ENCODE data around the gene QKI. TPM values are rescaled to one million over a fixed set of nuclear protein-coding genes. Genes with fewer than 3 reads are reported as not detected.

Gene QKI
- total RNA-seq, 4 donors from 2014 or later, result 283 to 425 (median 344) TPM

- H3K4me1 ChIP-seq, result peaks cover 43 to 51% of the 10 kb centered on the region in 2 donors
These were observed 93.4 kb downstream of the QKI start for GRCh38 chr6:163507965-163508364.

DNA sequence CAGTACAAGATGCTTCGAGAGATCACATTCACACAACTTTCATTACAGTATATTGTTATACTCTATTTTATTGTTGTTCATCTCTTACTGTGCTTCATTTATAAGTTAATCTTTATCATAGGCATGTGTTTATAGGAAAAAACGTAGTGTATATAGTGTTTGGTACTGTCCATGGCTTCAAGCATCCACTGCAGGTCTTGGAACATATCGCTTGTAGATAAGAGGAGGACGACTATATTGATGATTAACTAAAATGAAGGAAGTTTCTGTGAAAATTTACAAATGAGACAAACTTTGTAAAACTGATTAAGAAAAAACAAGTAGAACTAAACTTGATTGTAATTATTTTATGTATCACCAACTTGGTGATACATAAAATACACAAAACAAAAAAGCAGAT is 98.5 kb downstream of the QKI start:
- no peaks in the 10 kb centered on the region for H3K27me3 ChIP-seq
- no peak for ATAC-seq
- TF ChIP-seq, protein P1, sequence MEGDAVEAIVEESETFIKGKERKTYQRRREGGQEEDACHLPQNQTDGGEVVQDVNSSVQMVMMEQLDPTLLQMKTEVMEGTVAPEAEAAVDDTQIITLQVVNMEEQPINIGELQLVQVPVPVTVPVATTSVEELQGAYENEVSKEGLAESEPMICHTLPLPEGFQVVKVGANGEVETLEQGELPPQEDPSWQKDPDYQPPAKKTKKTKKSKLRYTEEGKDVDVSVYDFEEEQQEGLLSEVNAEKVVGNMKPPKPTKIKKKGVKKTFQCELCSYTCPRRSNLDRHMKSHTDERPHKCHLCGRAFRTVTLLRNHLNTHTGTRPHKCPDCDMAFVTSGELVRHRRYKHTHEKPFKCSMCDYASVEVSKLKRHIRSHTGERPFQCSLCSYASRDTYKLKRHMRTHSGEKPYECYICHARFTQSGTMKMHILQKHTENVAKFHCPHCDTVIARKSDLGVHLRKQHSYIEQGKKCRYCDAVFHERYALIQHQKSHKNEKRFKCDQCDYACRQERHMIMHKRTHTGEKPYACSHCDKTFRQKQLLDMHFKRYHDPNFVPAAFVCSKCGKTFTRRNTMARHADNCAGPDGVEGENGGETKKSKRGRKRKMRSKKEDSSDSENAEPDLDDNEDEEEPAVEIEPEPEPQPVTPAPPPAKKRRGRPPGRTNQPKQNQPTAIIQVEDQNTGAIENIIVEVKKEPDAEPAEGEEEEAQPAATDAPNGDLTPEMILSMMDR (IDR thresholded peaks at IDR 0.05 in 4 of 5, conservative IDR thresholded peaks at IDR 0.05 in 1 of 5), result no peak
- TF ChIP-seq POLR2A (IDR thresholded peaks at IDR 0.05), result no peak
- no peak for DNase-seq
- H3K9me3 ChIP-seq, result peaks cover 0 to 3% (median under 1%) of the 10 kb centered on the region in 3 donors
- H3K36me3 ChIP-seq, result no peaks in the 10 kb centered on the region
- intact Hi-C loops (cut with DNase I; ENCODE audit: low total_unique reads), result no loop called here
- H3K4me1 ChIP-seq, result peaks cover 66 to 71% of the 10 kb centered on the region in 2 donors
- H3K4me3 ChIP-seq, result no peak overlapping the region
- H3K27ac ChIP-seq, result peak overlapping the region; percentile 54 to 79 (median 60)
- in situ Hi-C loops (cut with MboI; ENCODE audit: low sequenced_read_pairs in 4 of 4), result no loop called here

More at GRCh38 chr6:163507965-163508364, 93.4 kb downstream of the QKI start:
- Histone ChIP-seq H3K27ac (peak overlapping the region in 1 of 4 donors; percentile 21), H3K9me3 (peaks cover 0 to 6% (median 3%) of the 10 kb centered on the region in 3 donors), H3K27me3 (no peaks in the 10 kb centered on the region), H3K36me3 (peaks cover 0 to 7% of the 10 kb centered on the region in 2 donors), H3K4me3 (no peak overlapping the region)
- ATAC-seq (no peak), DNase-seq (no peak)
- in situ Hi-C loops (cut with MboI; ENCODE audit: low sequenced_read_pairs in 4 of 4) (no loop called here), intact Hi-C loops (cut with DNase I; ENCODE audit: low total_unique reads) (no loop called here)
- TF ChIP-seq, protein P1 (IDR thresholded peaks at IDR 0.05 in 4 of 5, conservative IDR thresholded peaks at IDR 0.05 in 1 of 5), result no peak
- no peak for TF ChIP-seq POLR2A (IDR thresholded peaks at IDR 0.05)

- ATAC-seq (peak; percentile 35 to 79), DNase-seq (peak in 1 of 2 donors; percentile 54)
- TF ChIP-seq POLR2A (IDR thresholded peaks at IDR 0.05), result no peak
- TF ChIP-seq, protein P1 (IDR thresholded peaks at IDR 0.05 in 4 of 5, conservative IDR thresholded peaks at IDR 0.05 in 1 of 5), result no peak
- in situ Hi-C loops (cut with MboI; ENCODE audit: low sequenced_read_pairs in 4 of 4), result no loop called here
- H3K4me1 ChIP-seq, result peaks cover 73 to 76% of the 10 kb centered on the region in 2 donors
- intact Hi-C loops (cut with DNase I; ENCODE audit: low total_unique reads), result no loop called here
- no peaks in the 10 kb centered on the region for H3K9me3 ChIP-seq
- no peak overlapping the region for H3K4me3 ChIP-seq
- H3K27ac ChIP-seq, result peak overlapping the region; percentile 54 to 79 (median 60)
- H3K27me3 ChIP-seq, result no peaks in the 10 kb centered on the region
- H3K36me3 ChIP-seq, result no peaks in the 10 kb centered on the region
These were observed 99.2 kb downstream of the QKI start for GRCh38 chr6:163513570-163514166.

GRCh38 chr6:163516908-163517307 is 102.4 kb downstream of the QKI start:
- H3K4me1 ChIP-seq, result peaks cover 75 to 82% of the 10 kb centered on the region in 2 donors

More at GRCh38 chr6:163516908-163517307, 102.4 kb downstream of the QKI start:
- ATAC-seq (no peak), DNase-seq (no peak)
- TF ChIP-seq POLR2A (IDR thresholded peaks at IDR 0.05), result no peak
- TF ChIP-seq, protein P1 (IDR thresholded peaks at IDR 0.05 in 4 of 5, conservative IDR thresholded peaks at IDR 0.05 in 1 of 5), result no peak
- H3K4me3 ChIP-seq, result no peak overlapping the region
- H3K36me3 ChIP-seq, result no peaks in the 10 kb centered on the region
- intact Hi-C loops (cut with DNase I; ENCODE audit: low total_unique reads), result no loop called here
- no peaks in the 10 kb centered on the region for H3K27me3 ChIP-seq
- no peaks in the 10 kb centered on the region for H3K9me3 ChIP-seq
- H3K27ac ChIP-seq, result peak overlapping the region; percentile 42 to 84 (median 77)
- in situ Hi-C loops (cut with MboI; ENCODE audit: low sequenced_read_pairs in 4 of 4), result no loop called here

All from gastrocnemius medialis (tissue), 4 donors.